Endometrial microvascular endothelial cells (primary cell): Measurements from ENCODE around the gene PLD4. TPM values are rescaled to one million over a fixed set of nuclear protein-coding genes. Genes with fewer than 3 reads are reported as not detected.
"Not testable (repeated sequence)": the region's sequence is repeated elsewhere in the genome, so short reads cannot be mapped to it uniquely, and the experiment has no call there.

Experiments
- in situ Hi-C: cut with HindIII; loops from 2 replicates; pipeline ENCODE4 v1.10.0; 2017; ENCODE audit warnings: low sequenced_read_pairs, low pct_unique_long_range_greater_than_20kb; ENCODE audit errors: inconsistent ontology term
- total RNA-seq: library from RNA; depleted of rRNA; stranded (reverse); fragments of >200 nt; gene quantifications from one replicate; pipeline ENCODE4 v1.2.3, GENCODE V29; 2015; ENCODE audit errors: inconsistent ontology term

The PLD4 gene
- total RNA-seq, 1 donor from 2014 or later: not detected

GRCh38 chr14:104935026-104935650 is 10.5 kb downstream of the PLD4 start:
- in situ Hi-C loops: loop anchor here (10.0 kb wide), 1 partner anchor 120 kb away; no protein-coding TSS in a partner anchor

GRCh38 chr14:104935955-104936354 is 11.3 kb downstream of the PLD4 start:
- in situ Hi-C loops: loop anchor here (10.0 kb wide), 1 partner anchor 119 kb away; no protein-coding TSS in a partner anchor

- in situ Hi-C loops: loop anchor here (10.0 kb wide), 1 partner anchor 118 kb away; no protein-coding TSS in a partner anchor
These were observed 11.9 kb downstream of the PLD4 start for GRCh38 chr14:104936361-104937155.

- in situ Hi-C loops: loop anchor here (10.0 kb wide), 1 partner anchor 118 kb away; no protein-coding TSS in a partner anchor
These were observed 12.5 kb downstream of the PLD4 start for GRCh38 chr14:104937161-104937560.

- in situ Hi-C loops: loop anchor here (10.0 kb wide), 1 partner anchor 117 kb away; no protein-coding TSS in a partner anchor
These were observed 13.2 kb downstream of the PLD4 start for GRCh38 chr14:104937694-104938365.

- in situ Hi-C loops: loop anchor here (10.0 kb wide), 1 partner anchor 116 kb away; no protein-coding TSS in a partner anchor
These were observed 13.8 kb downstream of the PLD4 start for GRCh38 chr14:104938436-104938835.

- in situ Hi-C loops: loop anchor here (10.0 kb wide), 1 partner anchor 116 kb away; no protein-coding TSS in a partner anchor
These were observed 14.3 kb downstream of the PLD4 start for GRCh38 chr14:104938960-104939359.

- in situ Hi-C loops: loop anchor here (10.0 kb wide), 1 partner anchor 115 kb away; no protein-coding TSS in a partner anchor
These were observed 15.2 kb downstream of the PLD4 start for GRCh38 chr14:104939666-104940410.

- in situ Hi-C loops: no loop called here
These were observed 16.0 kb downstream of the PLD4 start for GRCh38 chr14:104940526-104941150.

GRCh38 chr14:104941508-104942365 is 17.1 kb downstream of the PLD4 start:
- in situ Hi-C loops: no loop called here

GRCh38 chr14:104942586-104942985 is 17.9 kb downstream of the PLD4 start:
- in situ Hi-C loops: no loop called here

GRCh38 chr14:104943216-104944015 is 18.7 kb downstream of the PLD4 start:
- in situ Hi-C loops: not testable (repeated sequence)

- in situ Hi-C loops: not testable (repeated sequence)
These were observed 19.3 kb downstream of the PLD4 start for GRCh38 chr14:104944016-104944308.

- in situ Hi-C loops: not testable (repeated sequence)
These were observed 19.9 kb downstream of the PLD4 start for GRCh38 chr14:104944436-104945205.

GRCh38 chr14:104945266-104945665 is 20.6 kb downstream of the PLD4 start:
- in situ Hi-C loops: not testable (repeated sequence)
